Subcutaneous abdominal adipose tissue (tissue), 5 donors: ENCODE results near the gene ADH1B.
A peak's percentile ranks its signal among the peaks of the same experiment; 100 is the strongest.

Experiments used
- H3K27ac ChIP-seq: one replicate; pipeline ENCODE4 v1.7.0; 2013; ENCODE audit warnings: low read depth, mild to moderate bottlenecking, inconsistent platforms, low read length, moderate library complexity
- H3K27me3 ChIP-seq, 5 donors: one replicate each; pipeline ENCODE4 v1.7.0; 2013; ENCODE audit warnings: low read length in 5 of 5, inconsistent platforms in 1 of 5; ENCODE audit not compliant: control insufficient read depth in 5 of 5, insufficient read depth in 4 of 5
- H3K36me3 ChIP-seq, 5 donors: one replicate each; pipeline ENCODE4 v1.7.0; 2013; ENCODE audit warnings: low read length in 5 of 5; ENCODE audit not compliant: control insufficient read depth in 5 of 5, insufficient read depth in 5 of 5
- H3K4me1 ChIP-seq, 5 donors: one replicate each; pipeline ENCODE4 v1.7.0; 2013; ENCODE audit warnings: low read length in 5 of 5, mild to moderate bottlenecking in 3 of 5, moderate library complexity in 1 of 5; ENCODE audit not compliant: control insufficient read depth in 5 of 5, insufficient read depth in 5 of 5
- H3K4me3 ChIP-seq, 5 donors: one replicate each; pipeline ENCODE4 v1.7.0; 2013; ENCODE audit warnings: low read length in 5 of 5, low read depth in 1 of 5
- H3K9ac ChIP-seq, 5 donors: one replicate each; pipeline ENCODE4 v1.7.0; 2013; ENCODE audit warnings: low read length in 5 of 5, mild to moderate bottlenecking in 4 of 5, moderate library complexity in 3 of 5
- H3K9me3 ChIP-seq, 5 donors: one replicate each; pipeline ENCODE4 v1.7.0; 2013; ENCODE audit warnings: low read length in 5 of 5; ENCODE audit not compliant: control insufficient read depth in 5 of 5
- donor health status: healthy.
- donor health status: healthy.
- donor health status: healthy.
- donor health status: healthy.
- donor health status: healthy.

The ADH1B gene

DNA sequence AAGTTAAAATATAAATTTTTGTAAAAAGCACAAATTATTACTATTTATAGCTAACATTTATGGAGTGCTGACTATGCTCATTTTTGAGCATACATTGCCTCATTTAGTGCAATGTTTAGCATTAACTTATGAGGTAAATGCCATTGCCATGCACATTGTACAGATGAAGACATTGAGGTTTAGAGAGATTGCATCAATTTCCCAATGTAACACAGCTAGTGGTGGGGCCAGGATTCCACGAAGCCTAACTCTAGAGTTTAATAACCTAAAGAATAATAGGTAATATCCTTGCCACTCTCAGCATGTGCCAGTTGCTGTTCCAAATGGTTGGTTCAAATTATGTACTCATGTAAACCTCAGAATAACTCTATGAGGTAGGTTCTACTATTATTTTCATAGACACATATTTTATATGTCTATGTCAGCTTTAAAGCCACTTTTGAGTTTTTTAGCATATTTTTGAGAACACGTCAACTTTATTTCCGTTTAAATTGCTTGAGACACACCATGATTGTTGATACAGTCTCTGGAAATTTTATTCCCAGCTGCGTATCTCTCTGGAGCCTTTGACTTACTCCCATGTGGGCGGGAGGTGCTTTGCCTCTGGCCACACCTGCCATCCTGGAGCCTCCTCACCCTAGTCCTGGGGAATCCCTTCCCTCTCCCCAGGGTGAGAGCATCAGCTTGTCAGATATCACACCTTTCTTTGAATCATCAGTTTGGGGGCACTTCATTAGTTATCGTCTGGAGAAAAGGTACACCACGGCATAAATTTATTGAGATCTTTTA lies 19.6 kb downstream of the ADH1B start:
- Histone ChIP-seq H3K9ac (no peak overlapping the region), H3K27ac (peak overlapping the region; percentile 31), H3K4me3 (no peak overlapping the region), H3K36me3 (peaks cover 0 to 2% (median 0%) of the 10 kb centered on the region in 5 donors), H3K4me1 (peaks cover 0 to 19% (median 7%) of the 10 kb centered on the region in 5 donors), H3K9me3 (no peaks in the 10 kb centered on the region), H3K27me3 (no peaks in the 10 kb centered on the region)

DNA sequence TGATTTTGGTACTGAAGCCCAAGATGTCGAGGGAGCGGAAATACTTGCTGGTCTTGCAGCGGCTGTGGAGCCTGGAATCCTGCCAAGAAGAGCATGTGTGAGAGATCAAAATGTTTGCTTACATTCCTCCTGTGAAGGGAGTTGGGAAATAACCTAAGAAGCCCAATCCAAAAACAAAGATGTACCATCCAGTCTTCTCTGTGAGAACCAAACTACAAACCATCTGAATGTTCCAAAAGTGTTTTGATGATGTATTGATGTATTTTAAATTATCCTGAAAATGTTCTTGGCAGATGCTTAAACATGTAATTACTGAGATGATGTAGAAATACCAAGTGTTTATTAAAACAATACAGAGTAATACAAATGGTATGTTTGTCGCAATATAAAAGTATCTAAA lies 20.3 kb downstream of the ADH1B start:
- Histone ChIP-seq H3K4me1 (peaks cover 0 to 19% (median 7%) of the 10 kb centered on the region in 5 donors), H3K27ac (peak overlapping the region; percentile 31), H3K9me3 (no peaks in the 10 kb centered on the region), H3K36me3 (no peaks in the 10 kb centered on the region), H3K9ac (no peak overlapping the region), H3K4me3 (no peak overlapping the region), H3K27me3 (no peaks in the 10 kb centered on the region)

DNA sequence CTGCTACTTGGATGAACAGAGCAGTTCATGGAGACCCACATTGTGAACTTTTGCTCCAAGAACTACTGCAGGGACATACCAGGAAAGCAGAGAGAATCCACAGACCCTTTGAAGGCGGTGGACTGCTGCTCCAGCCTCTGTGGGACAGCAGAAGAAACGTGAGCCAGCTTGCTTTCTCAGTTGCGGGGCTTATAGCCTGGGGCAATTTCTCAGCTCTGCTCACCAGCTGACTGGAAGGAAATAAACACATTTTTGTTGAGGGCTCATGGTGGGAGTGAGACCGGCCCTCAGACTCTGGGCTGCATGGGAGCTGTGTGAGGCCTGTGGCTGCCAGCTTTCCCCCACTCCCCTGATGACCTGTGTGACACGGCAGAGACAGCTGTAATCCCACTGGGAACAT lies 27.8 kb downstream of the ADH1B start:
- H3K9me3 ChIP-seq: no peaks in the 10 kb centered on the region
- H3K27ac ChIP-seq: no peak overlapping the region
- H3K4me3 ChIP-seq: no peak overlapping the region
- H3K9ac ChIP-seq: no peak overlapping the region
- peaks cover 0 to 3% (median 0%) of the 10 kb centered on the region in 5 donors for H3K4me1 ChIP-seq
- no peaks in the 10 kb centered on the region for H3K36me3 ChIP-seq
- H3K27me3 ChIP-seq: no peaks in the 10 kb centered on the region

DNA sequence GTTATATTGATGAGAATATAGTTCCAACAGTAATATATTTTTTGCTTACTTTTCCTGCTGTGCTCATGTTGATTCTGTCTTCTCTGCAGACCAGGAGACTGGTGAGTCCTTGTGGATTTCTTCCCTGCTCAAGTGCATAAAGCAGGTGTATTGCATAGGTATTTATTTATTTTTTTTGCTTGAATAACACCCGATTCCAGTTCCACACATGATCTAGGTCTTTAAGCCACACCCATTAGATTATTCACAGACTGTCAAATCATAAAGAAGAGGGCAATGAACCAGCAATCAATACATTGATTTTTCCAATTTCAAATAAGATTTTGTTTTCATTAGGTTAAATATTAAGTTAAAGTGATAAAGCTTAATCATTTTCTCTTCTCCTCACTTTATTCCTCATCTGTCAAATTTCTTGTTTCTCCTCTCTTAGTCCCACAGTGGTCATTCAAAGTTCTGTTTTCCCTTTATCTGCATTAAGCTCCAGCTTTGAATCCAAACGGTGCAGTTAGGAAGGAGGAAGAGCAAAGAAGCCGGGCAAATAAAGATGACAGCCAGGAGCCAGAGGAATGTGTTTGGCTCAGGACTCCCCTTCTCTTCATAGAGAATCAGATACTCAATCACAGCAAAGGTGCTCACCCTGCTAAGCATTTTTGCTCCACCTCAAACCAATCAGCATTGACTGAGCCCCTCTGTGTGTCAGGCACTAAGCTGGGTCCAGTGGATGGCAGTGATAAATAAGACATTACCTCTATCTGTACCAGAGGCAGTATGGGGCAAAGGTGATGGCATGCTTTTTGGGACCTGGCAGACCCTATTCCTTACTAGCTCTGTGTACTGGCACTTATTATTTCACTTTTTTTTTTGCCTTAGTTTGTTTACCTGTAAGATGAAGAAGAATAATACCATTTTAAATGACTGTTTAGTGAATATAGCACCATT lies 30.1 kb downstream of the ADH1B start, which contains the start of gene ADH1A:
Gene ADH1A, minus strand, starts transcription at position 138 of the 939 bp plus-strand sequence. Its CDS starts 71 bp downstream, at position 67.
- H3K4me1 ChIP-seq: peaks cover 0 to 3% (median 0%) of the 10 kb centered on the region in 5 donors
- H3K27me3 ChIP-seq: no peaks in the 10 kb centered on the region
- no peak within 1 kb of the TSS for H3K9ac ChIP-seq
- no peaks in the 10 kb centered on the region for H3K36me3 ChIP-seq
- no peaks in the 10 kb centered on the region for H3K9me3 ChIP-seq
- no peak within 1 kb of the TSS for H3K27ac ChIP-seq
- H3K4me3 ChIP-seq: no peak within 1 kb of the TSS

DNA sequence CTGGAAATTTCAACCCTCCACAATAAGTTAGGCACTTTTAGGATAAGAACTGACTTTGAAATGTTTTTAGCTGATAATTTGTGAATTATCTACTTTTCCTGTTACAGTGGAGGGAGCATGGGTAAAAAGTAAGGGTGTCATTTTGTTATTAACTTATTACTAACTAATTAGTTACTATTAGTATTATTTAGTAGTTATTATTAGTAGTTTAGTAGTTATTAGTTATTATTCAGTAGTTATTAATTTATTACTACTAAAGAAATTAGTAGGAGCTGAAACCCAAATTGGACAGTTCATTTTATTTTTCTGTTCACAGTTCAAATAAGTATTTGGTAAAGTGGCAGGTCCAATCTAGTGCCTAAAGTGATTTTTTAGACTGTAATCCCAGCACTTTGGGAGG lies 35.8 kb downstream of the ADH1B start:
- H3K27me3 ChIP-seq: no peaks in the 10 kb centered on the region
- H3K9ac ChIP-seq: no peak overlapping the region
- no peaks in the 10 kb centered on the region for H3K9me3 ChIP-seq
- no peaks in the 10 kb centered on the region for H3K4me1 ChIP-seq
- H3K36me3 ChIP-seq: no peaks in the 10 kb centered on the region
- H3K4me3 ChIP-seq: no peak overlapping the region
- no peak overlapping the region for H3K27ac ChIP-seq

DNA sequence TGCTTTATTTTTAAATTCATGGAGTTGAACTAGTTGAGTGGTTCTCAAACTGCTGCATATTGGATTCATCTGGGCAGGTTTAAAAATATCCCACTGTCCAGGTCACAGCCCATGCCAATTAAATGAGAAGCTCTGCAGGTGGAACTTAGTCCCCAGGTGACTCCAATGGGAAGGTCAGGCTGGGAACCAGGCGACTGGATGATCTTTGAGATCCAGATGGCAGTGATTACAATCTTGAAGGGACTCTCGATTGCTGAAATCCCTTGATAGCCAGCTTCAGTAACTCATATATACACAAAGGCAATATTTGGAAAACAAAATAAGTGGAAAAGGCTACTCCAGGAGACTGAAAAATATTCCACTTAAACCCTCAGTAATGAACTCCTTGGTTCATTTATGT lies 38.5 kb downstream of the ADH1B start:
- H3K4me1 ChIP-seq: no peaks in the 10 kb centered on the region
- H3K9me3 ChIP-seq: no peaks in the 10 kb centered on the region
- H3K27ac ChIP-seq: no peak overlapping the region
- no peak overlapping the region for H3K9ac ChIP-seq
- H3K36me3 ChIP-seq: no peaks in the 10 kb centered on the region
- no peak overlapping the region for H3K4me3 ChIP-seq
- H3K27me3 ChIP-seq: no peaks in the 10 kb centered on the region

DNA sequence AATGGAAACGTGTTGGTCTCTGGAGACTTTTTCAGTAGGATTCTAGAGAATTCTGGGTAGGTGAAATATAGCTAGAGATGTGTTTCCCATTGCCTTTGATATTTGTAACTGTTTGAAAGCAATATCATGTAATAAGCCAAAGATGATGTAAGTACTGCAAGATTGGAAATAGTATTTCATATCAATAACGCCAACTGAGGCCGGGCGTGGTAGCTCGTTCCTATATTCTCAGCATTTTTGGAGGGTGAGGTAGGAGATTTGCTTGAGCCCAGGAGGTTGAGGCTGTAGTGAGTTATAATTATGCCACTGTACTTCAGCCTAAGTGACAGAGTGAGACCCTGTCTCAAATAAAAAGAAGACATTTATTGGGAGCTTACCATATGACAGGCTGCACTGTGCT lies 39.9 kb downstream of the ADH1B start:
- Histone ChIP-seq H3K9ac (no peak overlapping the region), H3K4me1 (no peaks in the 10 kb centered on the region), H3K4me3 (no peak overlapping the region), H3K27ac (no peak overlapping the region), H3K27me3 (no peaks in the 10 kb centered on the region), H3K36me3 (no peaks in the 10 kb centered on the region), H3K9me3 (no peaks in the 10 kb centered on the region)

DNA sequence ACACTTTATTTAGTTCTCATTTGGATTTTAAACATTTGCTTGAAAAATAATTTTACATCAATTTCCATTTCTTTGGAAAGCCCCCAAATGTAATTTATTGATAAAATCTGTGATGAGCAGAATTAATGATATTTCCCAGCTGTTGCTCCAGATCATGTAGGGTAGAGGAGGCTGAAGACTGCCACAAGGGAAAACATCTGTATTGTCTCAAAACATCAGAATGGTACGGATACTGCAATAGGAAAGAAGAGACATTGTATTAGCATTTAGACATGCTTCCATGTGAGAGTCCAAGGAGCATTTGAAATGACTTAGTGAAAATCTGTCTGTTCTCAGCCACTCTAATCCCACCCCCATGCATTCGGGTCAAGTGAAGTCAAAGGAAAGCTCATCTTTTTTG lies 44.8 kb downstream of the ADH1B start:
- Histone ChIP-seq H3K4me3 (no peak overlapping the region), H3K27ac (no peak overlapping the region), H3K4me1 (peaks cover 0 to 5% (median 0%) of the 10 kb centered on the region in 5 donors), H3K36me3 (no peaks in the 10 kb centered on the region), H3K9ac (no peak overlapping the region), H3K27me3 (no peaks in the 10 kb centered on the region), H3K9me3 (no peaks in the 10 kb centered on the region)

DNA sequence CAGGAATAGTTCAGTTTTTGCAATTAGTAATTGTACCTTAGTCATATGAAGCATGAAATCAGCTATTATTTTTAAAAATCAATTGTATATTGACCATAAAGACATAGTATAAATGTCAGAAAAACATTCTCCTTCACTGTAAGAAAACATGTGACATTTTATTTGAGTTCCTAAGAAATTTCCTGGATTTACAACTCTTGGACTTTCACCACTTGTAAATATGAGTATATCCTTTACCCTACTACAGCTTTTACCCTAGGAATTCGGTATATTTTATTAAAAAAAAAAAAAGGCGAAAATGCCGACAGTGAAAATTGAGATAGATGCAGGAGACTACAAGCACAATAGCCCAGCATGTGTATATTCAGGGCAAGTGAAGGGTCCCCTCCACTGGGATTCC lies 45.3 kb downstream of the ADH1B start:
- H3K9ac ChIP-seq: no peak overlapping the region
- H3K9me3 ChIP-seq: no peaks in the 10 kb centered on the region
- no peaks in the 10 kb centered on the region for H3K36me3 ChIP-seq
- no peaks in the 10 kb centered on the region for H3K27me3 ChIP-seq
- no peak overlapping the region for H3K4me3 ChIP-seq
- H3K27ac ChIP-seq: no peak overlapping the region
- H3K4me1 ChIP-seq: peaks cover 0 to 5% (median 0%) of the 10 kb centered on the region in 5 donors

DNA sequence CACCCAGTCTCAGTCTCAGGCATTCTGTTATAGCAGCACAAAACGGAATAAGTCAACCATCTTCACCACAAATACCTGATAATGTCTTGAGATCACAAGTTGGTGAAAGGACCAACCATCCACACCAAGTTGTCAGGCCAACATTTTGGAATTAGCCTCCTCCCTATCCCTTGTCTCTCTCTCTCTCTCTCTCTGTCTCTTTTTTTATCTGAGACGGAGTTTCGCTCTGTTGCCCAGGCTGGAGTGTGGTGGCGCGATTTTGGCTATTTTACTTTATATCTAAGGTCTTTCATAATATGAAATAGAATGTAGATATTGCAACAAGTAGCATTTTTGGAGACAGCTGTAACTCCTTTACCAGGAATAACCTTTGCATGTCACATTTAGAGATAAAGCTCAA lies 46.2 kb downstream of the ADH1B start:
- Histone ChIP-seq H3K4me3 (no peak overlapping the region), H3K36me3 (no peaks in the 10 kb centered on the region), H3K4me1 (peaks cover 0 to 5% (median 0%) of the 10 kb centered on the region in 5 donors), H3K9me3 (no peaks in the 10 kb centered on the region), H3K27me3 (no peaks in the 10 kb centered on the region), H3K27ac (no peak overlapping the region), H3K9ac (no peak overlapping the region)
